Mesenteric fat pad (tissue), 1 donor: ENCODE results near the gene GMPS. TPM values are rescaled to one million over a fixed set of nuclear protein-coding genes. Genes with fewer than 3 reads are reported as not detected.
"Not testable (repeated sequence)": the region's sequence is repeated elsewhere in the genome, so short reads cannot be mapped to it uniquely, and the experiment has no call there.

ENCODE experiments used
- DNase-seq: peaks from one replicate; pipeline ENCODE4 v3.0.0-alpha.2; 2020; ENCODE audit warnings: low spot score
- total RNA-seq: library from RNA; stranded (reverse); fragmentation: NEBNext Ultra II Directional; extraction: Animal tissue kit (Norgen Biotek cat#: 25700); gene quantifications from one replicate; pipeline ENCODE4 v1.2.1, GENCODE V29; 2021
- donor health status: DM: yes; HTN: yes; CAD: no.

GMPS gene
- total RNA-seq, 1 donor from 2014 or later: 39.0 TPM

- DNase-seq: no peak
Measured at GRCh38 chr3:155938409-155938808, 68.0 kb downstream of the GMPS start.

GRCh38 chr3:155941354-155941753, 70.9 kb downstream of the GMPS start:
- no peak for DNase-seq

- DNase-seq: no peak
Measured at GRCh38 chr3:155944081-155944480, 73.6 kb downstream of the GMPS start.

GRCh38 chr3:155946178-155946577, 75.7 kb downstream of the GMPS start:
- no peak for DNase-seq

- no peak for DNase-seq
Measured at GRCh38 chr3:155948476-155948875, 78.0 kb downstream of the GMPS start.

GRCh38 chr3:155949453-155950217, 79.2 kb downstream of the GMPS start:
- DNase-seq: no peak

GRCh38 chr3:155956508-155957411, 86.3 kb downstream of the GMPS start:
- DNase-seq: no peak

- no peak for DNase-seq
Measured at GRCh38 chr3:155957412-155957880, 87.0 kb downstream of the GMPS start.

GRCh38 chr3:155958676-155959075, 88.2 kb downstream of the GMPS start:
- DNase-seq: no peak

- no peak for DNase-seq
Measured at GRCh38 chr3:155960060-155960459, 89.6 kb downstream of the GMPS start.

- DNase-seq: not testable (repeated sequence)
Measured at GRCh38 chr3:155961044-155961443, 90.6 kb downstream of the GMPS start.

- no peak for DNase-seq
Measured at GRCh38 chr3:155963570-155963969, 93.1 kb downstream of the GMPS start.

GRCh38 chr3:155970398-155970797, 99.9 kb downstream of the GMPS start:
- no peak for DNase-seq

GRCh38 chr3:155972885-155973584, 102.6 kb downstream of the GMPS start:
- no peak for DNase-seq

GRCh38 chr3:155978324-155978723, 107.9 kb downstream of the GMPS start:
- DNase-seq: no peak

GRCh38 chr3:155979746-155980145, 109.3 kb downstream of the GMPS start:
- no peak for DNase-seq

- DNase-seq: no peak
Measured at GRCh38 chr3:155981669-155982068, 111.2 kb downstream of the GMPS start.

GRCh38 chr3:155983834-155984474, 113.5 kb downstream of the GMPS start:
- DNase-seq: no peak

GRCh38 chr3:155984791-155985417, 114.5 kb downstream of the GMPS start:
- no peak for DNase-seq

- DNase-seq: no peak
Measured at GRCh38 chr3:155989536-155989935, 119.1 kb downstream of the GMPS start.

- DNase-seq: no peak
Measured at GRCh38 chr3:155991212-155991611, 120.8 kb downstream of the GMPS start.
